ENCODE measurements around the gene MGAT5B. TPM values are rescaled to one million over a fixed set of nuclear protein-coding genes. Genes with fewer than 3 reads are reported as not detected.

MGAT5B gene
- total RNA-seq, 1 donor from 2014 or later, result 0.40 TPM

DNA sequence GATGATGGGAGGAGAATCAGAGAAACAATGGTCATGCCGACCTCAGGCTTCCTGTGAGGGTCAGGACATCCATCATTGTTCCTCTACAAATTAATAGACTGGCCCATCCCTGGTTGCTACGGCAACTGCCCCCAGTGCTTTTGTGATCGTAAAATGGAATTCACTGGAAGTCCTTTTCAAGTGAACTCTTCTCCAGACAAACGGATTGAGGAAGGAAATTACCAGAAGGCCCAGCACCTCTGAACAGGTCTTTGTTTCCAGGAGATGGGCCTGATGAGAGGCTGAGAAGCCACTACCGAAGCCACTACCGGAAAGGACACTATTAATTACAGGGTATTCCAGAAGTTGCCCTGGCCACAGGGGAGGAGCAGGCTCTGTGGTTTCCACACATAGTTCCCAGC, 126.0 kb downstream of the MGAT5B start:
- Mint-ChIP-seq H3K36me3 (ENCODE audit: unreplicated experiment) (no peaks in the 10 kb centered on the region), H3K27me3 (ENCODE audit: unreplicated experiment) (peaks cover 39% of the 10 kb centered on the region), H3K4me1 (ENCODE audit: unreplicated experiment) (no peaks in the 10 kb centered on the region), H3K9me3 (ENCODE audit: unreplicated experiment) (no peaks in the 10 kb centered on the region), H3K4me3 (ENCODE audit: unreplicated experiment) (no peak overlapping the region), H3K27ac (ENCODE audit: unreplicated experiment) (no peak overlapping the region)
- no peak for DNase-seq (ENCODE audit: extremely low spot score, unreplicated experiment)
- TF ChIP-seq, protein P1, sequence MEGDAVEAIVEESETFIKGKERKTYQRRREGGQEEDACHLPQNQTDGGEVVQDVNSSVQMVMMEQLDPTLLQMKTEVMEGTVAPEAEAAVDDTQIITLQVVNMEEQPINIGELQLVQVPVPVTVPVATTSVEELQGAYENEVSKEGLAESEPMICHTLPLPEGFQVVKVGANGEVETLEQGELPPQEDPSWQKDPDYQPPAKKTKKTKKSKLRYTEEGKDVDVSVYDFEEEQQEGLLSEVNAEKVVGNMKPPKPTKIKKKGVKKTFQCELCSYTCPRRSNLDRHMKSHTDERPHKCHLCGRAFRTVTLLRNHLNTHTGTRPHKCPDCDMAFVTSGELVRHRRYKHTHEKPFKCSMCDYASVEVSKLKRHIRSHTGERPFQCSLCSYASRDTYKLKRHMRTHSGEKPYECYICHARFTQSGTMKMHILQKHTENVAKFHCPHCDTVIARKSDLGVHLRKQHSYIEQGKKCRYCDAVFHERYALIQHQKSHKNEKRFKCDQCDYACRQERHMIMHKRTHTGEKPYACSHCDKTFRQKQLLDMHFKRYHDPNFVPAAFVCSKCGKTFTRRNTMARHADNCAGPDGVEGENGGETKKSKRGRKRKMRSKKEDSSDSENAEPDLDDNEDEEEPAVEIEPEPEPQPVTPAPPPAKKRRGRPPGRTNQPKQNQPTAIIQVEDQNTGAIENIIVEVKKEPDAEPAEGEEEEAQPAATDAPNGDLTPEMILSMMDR (IDR thresholded peaks at IDR 0.05), result no peak

DNA sequence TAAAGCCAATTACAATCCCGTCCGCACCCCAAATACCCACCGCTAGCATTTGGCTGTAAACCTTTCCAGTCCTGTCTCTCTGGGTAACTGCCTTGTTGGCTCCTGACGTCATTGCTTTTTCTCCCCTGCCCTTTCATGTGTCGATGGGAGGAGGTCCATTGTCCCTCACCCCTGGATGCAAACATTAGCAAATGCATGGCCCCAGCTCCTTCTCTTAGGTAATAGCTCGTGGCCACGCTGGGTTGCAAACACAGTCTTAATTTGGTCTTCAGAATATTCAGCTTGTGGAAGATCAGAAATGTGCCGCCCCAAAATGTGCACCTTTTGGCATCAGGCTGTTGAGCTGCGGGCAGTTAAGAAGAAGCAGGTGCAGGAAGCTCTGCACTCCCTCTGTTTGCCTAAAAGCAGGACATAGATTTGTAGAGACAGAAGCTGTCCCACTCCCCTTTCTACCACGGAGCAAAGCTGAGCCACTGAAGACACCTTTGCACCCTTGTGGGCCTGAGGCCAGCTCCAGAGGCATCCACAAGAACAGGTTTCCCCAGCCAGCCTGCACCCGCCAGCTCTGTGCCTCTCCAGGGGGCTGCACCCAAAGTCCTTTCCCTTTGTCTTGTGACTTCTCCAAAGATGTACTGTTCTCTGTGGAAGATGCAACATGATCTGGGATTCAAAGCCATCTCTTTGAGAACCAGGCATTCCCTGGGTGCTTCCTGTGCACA, 127.3 kb downstream of the MGAT5B start:
- no peak overlapping the region for H3K4me3 Mint-ChIP-seq (ENCODE audit: unreplicated experiment)
- TF ChIP-seq, protein P1 (IDR thresholded peaks at IDR 0.05), result no peak
- no peaks in the 10 kb centered on the region for H3K9me3 Mint-ChIP-seq (ENCODE audit: unreplicated experiment)
- H3K4me1 Mint-ChIP-seq (ENCODE audit: unreplicated experiment), result no peaks in the 10 kb centered on the region
- no peaks in the 10 kb centered on the region for H3K36me3 Mint-ChIP-seq (ENCODE audit: unreplicated experiment)
- no peak overlapping the region for H3K27ac Mint-ChIP-seq (ENCODE audit: unreplicated experiment)
- no peak for DNase-seq (ENCODE audit: extremely low spot score, unreplicated experiment)
- peaks cover 34% of the 10 kb centered on the region for H3K27me3 Mint-ChIP-seq (ENCODE audit: unreplicated experiment)

DNA sequence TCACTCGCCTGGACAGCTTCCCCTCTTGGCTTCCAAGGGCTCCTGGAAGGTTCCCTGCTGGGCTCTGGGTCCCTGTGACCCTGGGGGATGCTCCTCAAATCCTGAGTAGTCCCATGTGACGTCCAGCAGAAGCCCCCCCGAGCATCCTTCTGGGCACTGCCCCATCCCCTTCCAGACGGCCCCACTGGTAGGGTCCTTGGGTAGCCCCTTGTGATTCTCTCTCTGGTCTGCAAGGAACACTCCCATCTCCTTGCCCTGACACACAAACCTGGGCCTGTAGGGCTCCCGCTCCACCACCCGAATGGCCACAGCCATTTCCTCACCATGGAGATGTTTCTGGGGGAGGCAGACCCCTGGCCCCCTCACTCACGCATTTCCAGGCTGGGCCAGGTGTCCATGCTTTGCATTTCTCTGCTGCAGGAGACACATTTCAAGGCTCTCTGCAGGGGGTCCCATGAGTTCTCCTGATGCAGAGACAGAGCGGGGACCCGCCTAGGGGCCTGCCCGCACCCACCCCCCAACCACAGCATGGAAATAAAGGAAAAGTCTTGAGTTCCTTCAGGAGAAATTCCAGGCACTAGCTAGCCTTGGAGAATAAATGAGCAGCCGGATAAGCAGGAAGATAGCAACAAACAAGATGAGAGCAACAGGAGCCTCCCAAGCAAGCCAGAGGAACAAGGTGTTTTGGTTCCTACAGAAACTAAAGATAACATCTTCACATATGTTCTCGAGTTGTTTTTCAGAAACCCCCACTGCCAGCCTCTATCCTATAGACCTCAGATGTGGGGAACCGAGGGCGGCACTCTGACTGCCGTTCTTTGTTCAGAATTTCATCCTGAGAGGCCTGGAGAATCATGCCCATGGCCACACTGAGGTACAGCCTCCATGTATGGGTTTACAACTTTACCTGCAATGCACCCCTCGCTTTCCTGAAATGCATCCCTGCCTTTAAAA, 128.8 kb downstream of the MGAT5B start:
- Mint-ChIP-seq H3K4me3 (ENCODE audit: unreplicated experiment) (no peak overlapping the region), H3K27ac (ENCODE audit: unreplicated experiment) (no peak overlapping the region), H3K4me1 (ENCODE audit: unreplicated experiment) (peaks cover 2% of the 10 kb centered on the region), H3K36me3 (ENCODE audit: unreplicated experiment) (no peaks in the 10 kb centered on the region), H3K27me3 (ENCODE audit: unreplicated experiment) (peaks cover 41% of the 10 kb centered on the region), H3K9me3 (ENCODE audit: unreplicated experiment) (no peaks in the 10 kb centered on the region)
- no peak for DNase-seq (ENCODE audit: extremely low spot score, unreplicated experiment)
- TF ChIP-seq, protein P1 (IDR thresholded peaks at IDR 0.05), result no peak

DNA sequence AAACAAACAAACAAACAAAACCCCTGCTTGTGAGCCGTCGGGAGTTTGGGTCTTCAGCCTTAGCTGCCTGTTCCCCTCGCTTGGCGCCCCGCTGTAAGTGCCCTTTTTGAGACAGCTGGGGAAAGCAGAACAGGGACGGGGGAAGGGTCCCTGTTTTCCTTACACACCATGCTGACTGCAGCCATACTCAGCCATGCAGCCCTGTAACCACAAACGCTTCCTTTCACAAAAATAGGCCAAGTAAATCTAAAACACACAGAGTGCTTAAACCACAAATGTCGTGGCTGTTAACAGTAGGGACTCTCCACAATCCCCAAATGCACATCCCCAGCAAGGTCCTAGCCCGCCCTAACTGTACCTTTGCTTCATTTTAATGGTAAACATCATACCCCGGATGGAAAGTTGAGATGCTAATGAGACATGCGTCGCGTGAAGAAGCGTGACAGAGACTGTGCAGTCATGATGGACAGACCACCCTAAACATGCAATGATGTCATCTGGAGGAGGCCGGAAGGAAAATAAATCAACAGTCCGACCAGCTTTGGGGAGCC, 129.9 kb downstream of the MGAT5B start:
- no peak overlapping the region for H3K27ac Mint-ChIP-seq (ENCODE audit: unreplicated experiment)
- TF ChIP-seq, protein P1 (IDR thresholded peaks at IDR 0.05), result no peak
- DNase-seq (ENCODE audit: extremely low spot score, unreplicated experiment), result no peak
- H3K9me3 Mint-ChIP-seq (ENCODE audit: unreplicated experiment), result no peaks in the 10 kb centered on the region
- H3K27me3 Mint-ChIP-seq (ENCODE audit: unreplicated experiment), result peaks cover 41% of the 10 kb centered on the region
- H3K36me3 Mint-ChIP-seq (ENCODE audit: unreplicated experiment), result no peaks in the 10 kb centered on the region
- peaks cover 5% of the 10 kb centered on the region for H3K4me1 Mint-ChIP-seq (ENCODE audit: unreplicated experiment)
- H3K4me3 Mint-ChIP-seq (ENCODE audit: unreplicated experiment), result no peak overlapping the region

DNA sequence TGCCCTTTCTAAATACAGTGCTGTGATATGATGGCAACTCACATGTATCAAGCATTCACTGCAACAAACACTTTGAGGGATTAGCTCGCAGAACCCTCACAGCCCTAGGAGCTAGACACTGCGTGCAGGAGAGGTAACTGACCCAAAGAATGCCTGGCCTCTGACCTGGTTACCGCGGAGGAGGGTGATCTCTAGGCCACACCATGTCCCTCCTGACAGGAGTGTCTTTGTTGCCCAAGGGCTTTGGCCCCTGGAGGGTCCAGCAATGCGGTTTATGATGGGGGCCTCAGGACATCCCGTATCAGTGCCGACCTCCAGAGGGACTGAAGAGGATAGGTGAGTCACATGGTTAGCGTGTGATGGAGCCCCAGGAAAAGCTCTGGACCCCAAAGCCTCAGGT, 130.6 kb downstream of the MGAT5B start:
- H3K27me3 Mint-ChIP-seq (ENCODE audit: unreplicated experiment), result peaks cover 41% of the 10 kb centered on the region
- H3K9me3 Mint-ChIP-seq (ENCODE audit: unreplicated experiment), result no peaks in the 10 kb centered on the region
- no peak overlapping the region for H3K27ac Mint-ChIP-seq (ENCODE audit: unreplicated experiment)
- TF ChIP-seq, protein P1 (IDR thresholded peaks at IDR 0.05), result no peak
- H3K36me3 Mint-ChIP-seq (ENCODE audit: unreplicated experiment), result no peaks in the 10 kb centered on the region
- DNase-seq (ENCODE audit: extremely low spot score, unreplicated experiment), result no peak
- peaks cover 5% of the 10 kb centered on the region for H3K4me1 Mint-ChIP-seq (ENCODE audit: unreplicated experiment)
- no peak overlapping the region for H3K4me3 Mint-ChIP-seq (ENCODE audit: unreplicated experiment)

All from osteocyte (in vitro differentiated cells).